ENCODE measurements around the gene FARS2.

DNA sequence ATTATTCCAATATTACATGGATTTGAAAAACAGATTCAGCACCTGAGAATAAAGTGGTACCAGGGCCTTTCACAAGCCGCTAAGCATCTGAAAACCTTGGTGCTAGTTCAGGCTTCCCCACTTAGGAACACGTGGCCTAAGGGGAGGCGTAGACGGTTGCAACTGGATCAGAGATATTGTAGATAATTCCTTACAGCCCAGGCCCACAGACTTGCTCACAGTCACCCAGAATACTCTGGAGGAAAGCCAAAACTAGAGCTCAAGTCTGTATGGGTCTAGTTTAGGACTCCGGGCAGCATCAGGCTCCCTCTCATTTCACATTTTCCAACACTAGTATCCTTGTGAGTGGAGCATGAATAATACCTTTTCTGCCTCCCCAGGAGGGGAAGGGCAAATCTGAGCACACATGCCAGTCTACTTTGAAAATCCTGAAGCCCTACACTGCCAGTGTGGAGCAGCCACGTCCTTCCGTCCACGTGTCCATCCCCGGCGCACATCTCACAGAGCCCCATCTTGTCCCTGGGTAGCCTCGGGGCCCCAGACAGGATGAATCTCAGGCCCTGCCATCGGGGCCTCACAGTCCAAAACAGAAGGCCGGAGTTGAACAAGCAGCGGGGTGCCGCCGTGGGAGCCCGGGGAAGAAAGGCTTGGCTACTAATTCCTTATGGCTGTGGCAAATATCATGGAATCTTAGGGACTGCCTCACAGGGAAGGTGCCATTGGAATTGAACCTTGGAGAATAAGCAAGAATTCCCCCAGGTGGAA lies 446.1 kb downstream of the FARS2 start:
- TF ChIP-seq EP300 (IDR thresholded peaks at IDR 0.05; ENCODE audit: low read depth) (no peak), POLR2A (IDR thresholded peaks at IDR 0.05) (no peak)
- TF ChIP-seq, protein P1, sequence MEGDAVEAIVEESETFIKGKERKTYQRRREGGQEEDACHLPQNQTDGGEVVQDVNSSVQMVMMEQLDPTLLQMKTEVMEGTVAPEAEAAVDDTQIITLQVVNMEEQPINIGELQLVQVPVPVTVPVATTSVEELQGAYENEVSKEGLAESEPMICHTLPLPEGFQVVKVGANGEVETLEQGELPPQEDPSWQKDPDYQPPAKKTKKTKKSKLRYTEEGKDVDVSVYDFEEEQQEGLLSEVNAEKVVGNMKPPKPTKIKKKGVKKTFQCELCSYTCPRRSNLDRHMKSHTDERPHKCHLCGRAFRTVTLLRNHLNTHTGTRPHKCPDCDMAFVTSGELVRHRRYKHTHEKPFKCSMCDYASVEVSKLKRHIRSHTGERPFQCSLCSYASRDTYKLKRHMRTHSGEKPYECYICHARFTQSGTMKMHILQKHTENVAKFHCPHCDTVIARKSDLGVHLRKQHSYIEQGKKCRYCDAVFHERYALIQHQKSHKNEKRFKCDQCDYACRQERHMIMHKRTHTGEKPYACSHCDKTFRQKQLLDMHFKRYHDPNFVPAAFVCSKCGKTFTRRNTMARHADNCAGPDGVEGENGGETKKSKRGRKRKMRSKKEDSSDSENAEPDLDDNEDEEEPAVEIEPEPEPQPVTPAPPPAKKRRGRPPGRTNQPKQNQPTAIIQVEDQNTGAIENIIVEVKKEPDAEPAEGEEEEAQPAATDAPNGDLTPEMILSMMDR (IDR thresholded peaks at IDR 0.05) = no peak

Data from transverse colon (tissue), 3 donors.